Vagina (tissue), 2 donors: ENCODE data around the gene TTC7B. TPM values are rescaled to one million over a fixed set of nuclear protein-coding genes. Genes with fewer than 3 reads are reported as not detected.

Experiments
- DNase-seq, 2 donors: peaks; one replicate each; pipeline ENCODE4 v3.0.0-alpha.2; 2017; ENCODE audit errors: extremely low spot score in 2 of 2
- H3K27ac ChIP-seq: fragments of 200-600 bp; sonication (generic); one replicate; pipeline ENCODE4 v1.5.1; 2019
- H3K27me3 ChIP-seq: fragments of 200-600 bp; sonication (generic); one replicate; pipeline ENCODE4 v1.5.1; 2019
- H3K36me3 ChIP-seq, 2 donors: fragments of 200-600 bp; sonication (generic); one replicate each; pipeline ENCODE4 v1.5.1; 2017 to 2019
- H3K4me1 ChIP-seq: fragments of 200-600 bp; sonication (generic); one replicate; pipeline ENCODE4 v1.5.1; 2019
- H3K4me3 ChIP-seq, 2 donors: fragments of 200-600 bp; sonication (generic); 1 replicate in 1 of 2; 2 replicates in 1 of 2; pipeline ENCODE4 v1.5.1; 2016 to 2019
- H3K9me3 ChIP-seq: fragments of 200-600 bp; sonication (generic); one replicate; pipeline ENCODE4 v1.5.1; 2019
- CTCF ChIP-seq, 3 experiments: fragments of 450-650 bp in 2 of 3; fragments of 200-600 bp in 1 of 3; sonication (generic) in 1 of 3; IDR thresholded peaks; one replicate each; pipeline ENCODE4 v1.5.1; 2017 to 2019; ENCODE audit warnings: antibody characterized with exemption in 3 of 3, mild to moderate bottlenecking in 2 of 3, moderate library complexity in 2 of 3
- POLR2A ChIP-seq, 2 donors: fragments of 450-650 bp; IDR thresholded peaks; one replicate each; pipeline ENCODE4 v1.6.1; 2017; ENCODE audit warnings: antibody characterized with exemption in 2 of 2, mild to moderate bottlenecking in 2 of 2, moderate library complexity in 2 of 2
- POLR2AphosphoS5 ChIP-seq, 2 donors: sonication (generic); formaldehyde crosslinking; IDR thresholded peaks; one replicate each; pipeline ENCODE4 v1.9.0; 2017; ENCODE audit warnings: antibody characterized with exemption in 2 of 2, mild to moderate bottlenecking in 2 of 2, low read depth in 1 of 2; ENCODE audit not compliant: insufficient read depth in 1 of 2
- intact Hi-C: fragments of 100-400 bp; cut with DNase I; formaldehyde crosslinking; loops from one replicate; pipeline ENCODE4 v1.15.1; 2023
- total RNA-seq: library from RNA; depleted of rRNA; stranded (reverse); fragments of >200 nt; gene quantifications from one replicate; pipeline ENCODE4 v1.2.3, GENCODE V29; 2016

TTC7B gene
- total RNA-seq, 1 donor from 2014 or later: 56.0 TPM

- no peaks in the 10 kb centered on the region for H3K9me3 ChIP-seq
- DNase-seq: no peak
- intact Hi-C loops: loop anchor here (10.0 kb wide), 1 partner anchor 114 kb away; no protein-coding TSS in a partner anchor
- H3K27me3 ChIP-seq: no peaks in the 10 kb centered on the region
- no peak overlapping the region for H3K4me3 ChIP-seq
- no peaks in the 10 kb centered on the region for H3K36me3 ChIP-seq
- no peak overlapping the region for H3K27ac ChIP-seq
- TF ChIP-seq POLR2A (IDR thresholded peaks at IDR 0.05) (no peak), CTCF (IDR thresholded peaks at IDR 0.05) (no peak), POLR2AphosphoS5 (IDR thresholded peaks at IDR 0.05; ENCODE audit: insufficient read depth in 1 of 2, low read depth in 1 of 2) (no peak)
- peaks cover 36% of the 10 kb centered on the region for H3K4me1 ChIP-seq
These were observed 297.9 kb downstream of the TTC7B start for GRCh38 chr14:90518069-90518940.

- peaks cover 38% of the 10 kb centered on the region for H3K4me1 ChIP-seq
- intact Hi-C loops: loop anchor here (10.0 kb wide), 1 partner anchor 112 kb away; no protein-coding TSS in a partner anchor
- H3K27ac ChIP-seq: no peak overlapping the region
- no peaks in the 10 kb centered on the region for H3K27me3 ChIP-seq
- no peaks in the 10 kb centered on the region for H3K9me3 ChIP-seq
- H3K36me3 ChIP-seq: no peaks in the 10 kb centered on the region
- TF ChIP-seq CTCF (IDR thresholded peaks at IDR 0.05) (no peak), POLR2AphosphoS5 (IDR thresholded peaks at IDR 0.05; ENCODE audit: insufficient read depth in 1 of 2, low read depth in 1 of 2) (no peak)
- no peak for DNase-seq
- H3K4me3 ChIP-seq: no peak overlapping the region
These were observed 299.0 kb downstream of the TTC7B start for GRCh38 chr14:90517076-90517841.

- Histone ChIP-seq H3K9me3 (no peaks in the 10 kb centered on the region), H3K27me3 (no peaks in the 10 kb centered on the region), H3K36me3 (no peaks in the 10 kb centered on the region), H3K4me3 (no peak overlapping the region), H3K27ac (no peak overlapping the region), H3K4me1 (peaks cover 28% of the 10 kb centered on the region)
- no peak for DNase-seq
- intact Hi-C loops: loop anchor here (10.0 kb wide), 1 partner anchor 110 kb away; no protein-coding TSS in a partner anchor
- TF ChIP-seq POLR2AphosphoS5 (IDR thresholded peaks at IDR 0.05; ENCODE audit: insufficient read depth in 1 of 2, low read depth in 1 of 2): no peak
- TF ChIP-seq CTCF (IDR thresholded peaks at IDR 0.05): no peak
- no peak for TF ChIP-seq POLR2A (IDR thresholded peaks at IDR 0.05)
These were observed 301.7 kb downstream of the TTC7B start for GRCh38 chr14:90514566-90514965.

GRCh38 chr14:90514015-90514398 lies 302.2 kb downstream of the TTC7B start:
- DNase-seq: no peak
- TF ChIP-seq CTCF (IDR thresholded peaks at IDR 0.05): no peak
- TF ChIP-seq POLR2AphosphoS5 (IDR thresholded peaks at IDR 0.05; ENCODE audit: insufficient read depth in 1 of 2, low read depth in 1 of 2): no peak
- TF ChIP-seq POLR2A (IDR thresholded peaks at IDR 0.05): no peak
- Histone ChIP-seq H3K4me3 (no peak overlapping the region), H3K4me1 (peaks cover 32% of the 10 kb centered on the region), H3K27me3 (no peaks in the 10 kb centered on the region), H3K9me3 (no peaks in the 10 kb centered on the region), H3K27ac (no peak overlapping the region), H3K36me3 (no peaks in the 10 kb centered on the region)
- intact Hi-C loops: loop anchor here (10.0 kb wide), 1 partner anchor 109 kb away; no protein-coding TSS in a partner anchor
